K562 (cell line): ENCODE data around the gene GDF11. TPM values are rescaled to one million over a fixed set of nuclear protein-coding genes. Genes with fewer than 3 reads are reported as not detected.

ENCODE experiments used
- CTBP1 ChIP-seq: fragments of 450-650 bp; IDR thresholded peaks from 2 replicates; pipeline ENCODE4 v1.6.1; 2016; ENCODE audit warnings: borderline replicate concordance
- EHMT2 ChIP-seq: fragments of 450-650 bp; IDR thresholded peaks from 2 replicates; pipeline ENCODE4 v1.6.1; 2018; ENCODE audit warnings: antibody characterized with exemption
- ESRRB ChIP-seq: fragments of 250-450 bp; sonication (Bioruptor Pico); IDR thresholded peaks from 2 replicates; pipeline ENCODE4 v1.5.0; 2020; ENCODE audit warnings: mild to moderate bottlenecking, moderate library complexity, borderline replicate concordance
- GABPB2 ChIP-seq: fragments of 250-450 bp; sonication (Bioruptor Pico); conservative IDR thresholded peaks from 2 replicates; pipeline ENCODE4 v1.5.1; 2021; ENCODE audit warnings: mild to moderate bottlenecking
- HDGF ChIP-seq: fragments of 450-650 bp; IDR thresholded peaks from 2 replicates; pipeline ENCODE4 v1.6.1; 2016
- MTA1 ChIP-seq: fragments of 450-650 bp; IDR thresholded peaks from 2 replicates; pipeline ENCODE4 v1.6.1; 2017; ENCODE audit warnings: borderline replicate concordance
- MTF1 ChIP-seq: fragments of 250-450 bp; sonication (Bioruptor Pico); IDR thresholded peaks from 2 replicates; pipeline ENCODE4 v1.9.0; 2021; ENCODE audit warnings: moderate library complexity, mild to moderate bottlenecking, inconsistent platforms, borderline replicate concordance
- NBN ChIP-seq: fragments of 450-650 bp; IDR thresholded peaks from 2 replicates; pipeline ENCODE4 v1.6.1; 2016; ENCODE audit warnings: low read depth, mild to moderate bottlenecking
- NFE2 ChIP-seq: IDR thresholded peaks from 2 replicates; pipeline ENCODE4 v1.6.1; 2014; ENCODE audit warnings: antibody characterized with exemption, low read depth
- NFE2L1 ChIP-seq: fragments of 450-650 bp; IDR thresholded peaks from 2 replicates; pipeline ENCODE4 v1.6.1; 2016; ENCODE audit warnings: missing genetic modification characterization, low read depth, mild to moderate bottlenecking, missing compliant biosample characterization, moderate library complexity, borderline replicate concordance
- OTX1 ChIP-seq: fragments of 450-650 bp; formaldehyde crosslinking; IDR thresholded peaks from 2 replicates; pipeline ENCODE4 v1.4.0; 2022; ENCODE audit warnings: mild to moderate bottlenecking
- POLR2AphosphoS2 ChIP-seq: IDR thresholded peaks from 2 replicates; pipeline ENCODE4 v1.6.1; 2012; ENCODE audit warnings: low read length, improper control_type of control experiment
- RFX5 ChIP-seq: IDR thresholded peaks from 2 replicates; pipeline ENCODE4 v1.6.1; 2011; ENCODE audit warnings: low read depth, mild to moderate bottlenecking, improper control_type of control experiment, low read length
- SMARCC2 ChIP-seq: fragments of 450-650 bp; IDR thresholded peaks from 2 replicates; pipeline ENCODE4 v1.6.1; 2017; ENCODE audit warnings: antibody characterized with exemption, moderate library complexity, mild to moderate bottlenecking, low read depth
- SMARCE1 ChIP-seq: fragments of 450-650 bp; IDR thresholded peaks from 2 replicates; pipeline ENCODE4 v1.7.1; 2016; ENCODE audit warnings: mild to moderate bottlenecking
- SP1 ChIP-seq: sonication (generic); formaldehyde crosslinking; IDR thresholded peaks from 2 replicates; pipeline ENCODE4 v1.8.1; 2022; ENCODE audit warnings: mild to moderate bottlenecking, missing genetic modification reagents
- YBX1 ChIP-seq: fragments of 450-650 bp; IDR thresholded peaks from 2 replicates; pipeline ENCODE4 v1.7.1; 2016; ENCODE audit warnings: mild to moderate bottlenecking
- polyA plus RNA-seq, 8 experiments: library from polyadenylated mRNA; depleted of rRNA in 4 of 8; stranded (reverse) in 5 of 8; unstranded in 3 of 8; fragments of >200 nt; fragmentation: Nextera tagmentation in 2 of 8; fragmentation: Illumina TruSeq in 1 of 8; extraction: Ambion mirVana in 2 of 8; extraction: Trizol in 1 of 8; gene quantifications; 2 replicates each; pipeline versions ENCODE4 v1.2.1 to v1.2.3, GENCODE V29; 2011 to 2014; ENCODE audit warnings: inconsistent platforms in 1 of 8, missing spikeins in 1 of 8
- total RNA-seq, 7 experiments: library from RNA; depleted of rRNA in 6 of 7; stranded (reverse); fragments of >200 nt in 6 of 7; fragmentation: Illumina TruSeq in 2 of 7; extraction: Trizol in 2 of 7; gene quantifications; 2 replicates each; pipeline versions ENCODE4 v1.2.1 to v1.2.3, GENCODE V29; 2011 to 2021; ENCODE audit warnings: low replicate concordance in 1 of 7
- TF ChIP-seq, protein P1 (sequence below): fragments of 250-450 bp; sonication (Bioruptor Pico); IDR thresholded peaks from 2 replicates; pipeline ENCODE4 v1.4.0; 2020; ENCODE audit warnings: mild to moderate bottlenecking, moderate library complexity, borderline replicate concordance
- TF ChIP-seq, protein P2 (sequence below): fragments of 450-650 bp; formaldehyde crosslinking; conservative IDR thresholded peaks from 2 replicates; pipeline ENCODE4 v1.4.0; 2022; ENCODE audit warnings: mild to moderate bottlenecking, missing genetic modification characterization
- TF ChIP-seq, protein P3 (sequence below): fragments of 450-650 bp; IDR thresholded peaks from 2 replicates; pipeline ENCODE4 v1.6.1; 2016
- TF ChIP-seq, protein P4 (sequence below): fragments of 250-450 bp; sonication (Bioruptor Pico); IDR thresholded peaks from 2 replicates; pipeline ENCODE4 v1.8.0; 2022; ENCODE audit warnings: moderate library complexity, mild to moderate bottlenecking, inconsistent platforms
- TF ChIP-seq, protein P5 (sequence below): sonication (generic); formaldehyde crosslinking; IDR thresholded peaks from 2 replicates; pipeline ENCODE4 v1.8.1; 2023; ENCODE audit warnings: mild to moderate bottlenecking, missing genetic modification reagents, moderate library complexity

Gene GDF11
- total and polyA plus RNA-seq, 9 of the 15 experiments (the other 6 are each of a cell fraction or from before 2014, with no cell fraction given), result 1.4 to 15.7 (median 4.8) TPM

DNA sequence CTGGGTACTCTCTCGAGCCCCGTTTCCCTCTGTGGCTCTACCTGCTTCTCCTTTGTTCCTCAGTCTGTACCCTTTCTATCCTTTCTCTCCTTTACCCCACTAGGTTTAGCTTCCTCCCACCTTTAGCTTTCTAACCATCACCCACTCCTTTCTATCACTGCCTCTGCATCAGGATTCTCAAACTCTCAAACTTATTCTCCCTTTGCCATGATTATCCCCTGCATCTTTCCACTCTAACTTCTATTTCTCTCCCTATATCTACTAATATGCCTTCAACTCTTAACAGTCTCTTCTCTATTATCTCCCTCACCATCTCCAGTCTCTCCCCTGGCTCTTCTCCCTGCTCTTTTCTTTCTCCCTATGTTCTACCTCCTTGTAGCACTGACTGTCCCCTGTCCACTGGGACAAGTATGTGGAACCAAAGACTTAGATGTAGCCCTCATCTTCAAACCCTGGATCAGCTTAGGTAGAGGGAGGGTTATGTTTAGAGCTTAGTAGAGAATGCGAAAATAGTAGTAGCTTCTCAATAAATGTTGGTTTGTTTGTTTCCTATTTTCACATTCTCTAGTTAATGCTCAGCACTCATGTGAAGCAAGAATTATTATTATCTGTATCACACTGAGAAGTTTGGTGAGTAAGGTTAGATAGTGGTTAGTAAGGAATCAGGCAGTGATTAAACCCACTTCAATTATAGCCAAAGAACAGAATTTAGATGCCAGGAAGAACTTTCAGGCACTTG, 3.4 kb downstream of the GDF11 start (continued):
- TF ChIP-seq OTX1 (CRISPR knock-in tag) (no peak), SMARCE1 (0 out of 2 replicates have a peak, but pooled peaks have one; percentile 30), SP1 (CRISPR knock-in tag) (no peak), MTF1 (CRISPR knock-in tag) (no peak), CTBP1 (no peak), HDGF (peak; percentile 48; the same call in 1 of the 2 replicates), NFE2L1 (tag) (no peak), YBX1 (0 out of 2 replicates have a peak, but pooled peaks have one; percentile 37), NBN (peak; percentile 27; the same call in 1 of the 2 replicates), POLR2AphosphoS2 (peak; percentile 48; the same call in 1 of the 2 replicates), ESRRB (no peak), GABPB2 (CRISPR knock-in tag) (no peak), SMARCC2 (no peak), MTA1 (peak; percentile 35; the same call in 1 of the 2 replicates), EHMT2 (no peak), RFX5 (no peak), NFE2 (no peak)
- TF ChIP-seq, protein P1, sequence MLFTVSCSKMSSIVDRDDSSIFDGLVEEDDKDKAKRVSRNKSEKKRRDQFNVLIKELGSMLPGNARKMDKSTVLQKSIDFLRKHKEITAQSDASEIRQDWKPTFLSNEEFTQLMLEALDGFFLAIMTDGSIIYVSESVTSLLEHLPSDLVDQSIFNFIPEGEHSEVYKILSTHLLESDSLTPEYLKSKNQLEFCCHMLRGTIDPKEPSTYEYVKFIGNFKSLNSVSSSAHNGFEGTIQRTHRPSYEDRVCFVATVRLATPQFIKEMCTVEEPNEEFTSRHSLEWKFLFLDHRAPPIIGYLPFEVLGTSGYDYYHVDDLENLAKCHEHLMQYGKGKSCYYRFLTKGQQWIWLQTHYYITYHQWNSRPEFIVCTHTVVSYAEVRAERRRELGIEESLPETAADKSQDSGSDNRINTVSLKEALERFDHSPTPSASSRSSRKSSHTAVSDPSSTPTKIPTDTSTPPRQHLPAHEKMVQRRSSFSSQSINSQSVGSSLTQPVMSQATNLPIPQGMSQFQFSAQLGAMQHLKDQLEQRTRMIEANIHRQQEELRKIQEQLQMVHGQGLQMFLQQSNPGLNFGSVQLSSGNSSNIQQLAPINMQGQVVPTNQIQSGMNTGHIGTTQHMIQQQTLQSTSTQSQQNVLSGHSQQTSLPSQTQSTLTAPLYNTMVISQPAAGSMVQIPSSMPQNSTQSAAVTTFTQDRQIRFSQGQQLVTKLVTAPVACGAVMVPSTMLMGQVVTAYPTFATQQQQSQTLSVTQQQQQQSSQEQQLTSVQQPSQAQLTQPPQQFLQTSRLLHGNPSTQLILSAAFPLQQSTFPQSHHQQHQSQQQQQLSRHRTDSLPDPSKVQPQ (CRISPR knock-in tag), result no peak
- TF ChIP-seq, protein P2, sequence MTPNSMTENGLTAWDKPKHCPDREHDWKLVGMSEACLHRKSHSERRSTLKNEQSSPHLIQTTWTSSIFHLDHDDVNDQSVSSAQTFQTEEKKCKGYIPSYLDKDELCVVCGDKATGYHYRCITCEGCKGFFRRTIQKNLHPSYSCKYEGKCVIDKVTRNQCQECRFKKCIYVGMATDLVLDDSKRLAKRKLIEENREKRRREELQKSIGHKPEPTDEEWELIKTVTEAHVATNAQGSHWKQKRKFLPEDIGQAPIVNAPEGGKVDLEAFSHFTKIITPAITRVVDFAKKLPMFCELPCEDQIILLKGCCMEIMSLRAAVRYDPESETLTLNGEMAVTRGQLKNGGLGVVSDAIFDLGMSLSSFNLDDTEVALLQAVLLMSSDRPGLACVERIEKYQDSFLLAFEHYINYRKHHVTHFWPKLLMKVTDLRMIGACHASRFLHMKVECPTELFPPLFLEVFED (CRISPR knock-in tag), result peak; percentile 76
- TF ChIP-seq, protein P3, sequence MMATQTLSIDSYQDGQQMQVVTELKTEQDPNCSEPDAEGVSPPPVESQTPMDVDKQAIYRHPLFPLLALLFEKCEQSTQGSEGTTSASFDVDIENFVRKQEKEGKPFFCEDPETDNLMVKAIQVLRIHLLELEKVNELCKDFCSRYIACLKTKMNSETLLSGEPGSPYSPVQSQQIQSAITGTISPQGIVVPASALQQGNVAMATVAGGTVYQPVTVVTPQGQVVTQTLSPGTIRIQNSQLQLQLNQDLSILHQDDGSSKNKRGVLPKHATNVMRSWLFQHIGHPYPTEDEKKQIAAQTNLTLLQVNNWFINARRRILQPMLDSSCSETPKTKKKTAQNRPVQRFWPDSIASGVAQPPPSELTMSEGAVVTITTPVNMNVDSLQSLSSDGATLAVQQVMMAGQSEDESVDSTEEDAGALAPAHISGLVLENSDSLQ, result 0 out of 2 replicates have a peak, but pooled peaks have one; percentile 16
- TF ChIP-seq, protein P4, sequence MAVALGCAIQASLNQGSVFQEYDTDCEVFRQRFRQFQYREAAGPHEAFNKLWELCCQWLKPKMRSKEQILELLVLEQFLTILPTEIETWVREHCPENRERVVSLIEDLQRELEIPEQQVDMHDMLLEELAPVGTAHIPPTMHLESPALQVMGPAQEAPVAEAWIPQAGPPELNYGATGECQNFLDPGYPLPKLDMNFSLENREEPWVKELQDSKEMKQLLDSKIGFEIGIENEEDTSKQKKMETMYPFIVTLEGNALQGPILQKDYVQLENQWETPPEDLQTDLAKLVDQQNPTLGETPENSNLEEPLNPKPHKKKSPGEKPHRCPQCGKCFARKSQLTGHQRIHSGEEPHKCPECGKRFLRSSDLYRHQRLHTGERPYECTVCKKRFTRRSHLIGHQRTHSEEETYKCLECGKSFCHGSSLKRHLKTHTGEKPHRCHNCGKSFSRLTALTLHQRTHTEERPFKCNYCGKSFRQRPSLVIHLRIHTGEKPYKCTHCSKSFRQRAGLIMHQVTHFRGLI (CRISPR knock-in tag), result no peak
- TF ChIP-seq, protein P5, sequence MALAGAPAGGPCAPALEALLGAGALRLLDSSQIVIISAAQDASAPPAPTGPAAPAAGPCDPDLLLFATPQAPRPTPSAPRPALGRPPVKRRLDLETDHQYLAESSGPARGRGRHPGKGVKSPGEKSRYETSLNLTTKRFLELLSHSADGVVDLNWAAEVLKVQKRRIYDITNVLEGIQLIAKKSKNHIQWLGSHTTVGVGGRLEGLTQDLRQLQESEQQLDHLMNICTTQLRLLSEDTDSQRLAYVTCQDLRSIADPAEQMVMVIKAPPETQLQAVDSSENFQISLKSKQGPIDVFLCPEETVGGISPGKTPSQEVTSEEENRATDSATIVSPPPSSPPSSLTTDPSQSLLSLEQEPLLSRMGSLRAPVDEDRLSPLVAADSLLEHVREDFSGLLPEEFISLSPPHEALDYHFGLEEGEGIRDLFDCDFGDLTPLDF (CRISPR knock-in tag), result no peak
